Measurements from ENCODE around the gene KLF2. TPM values are rescaled to one million over a fixed set of nuclear protein-coding genes. Genes with fewer than 3 reads are reported as not detected.
A peak's percentile ranks its signal among the peaks of the same experiment; 100 is the strongest.

Gene KLF2
- total RNA-seq, 1 donor from 2014 or later = 137 TPM

DNA sequence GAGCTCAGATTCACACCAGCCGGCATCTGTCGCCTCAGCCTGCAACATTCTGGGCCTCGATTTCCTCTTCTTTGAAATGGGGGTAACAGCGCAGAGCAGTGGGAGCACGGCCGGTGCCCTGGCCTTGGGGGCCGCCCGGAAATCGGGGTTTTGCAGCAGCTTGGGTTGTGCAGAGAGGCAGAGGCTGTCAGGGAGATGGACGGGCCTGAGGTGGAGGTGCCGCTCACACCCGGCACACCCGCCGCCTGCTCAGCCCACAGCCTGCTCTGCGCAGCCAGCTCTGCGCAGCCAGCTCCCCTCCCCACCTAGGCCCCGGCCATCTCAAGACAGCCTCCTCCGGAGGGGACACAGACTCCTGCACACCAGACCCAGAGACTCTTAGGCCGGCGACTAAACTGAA is 10.6 kb downstream of the KLF2 start:
- intact Hi-C loops (cut with DNase I) = no loop called here
- DNase-seq (no peak), ATAC-seq (no peak)

DNA sequence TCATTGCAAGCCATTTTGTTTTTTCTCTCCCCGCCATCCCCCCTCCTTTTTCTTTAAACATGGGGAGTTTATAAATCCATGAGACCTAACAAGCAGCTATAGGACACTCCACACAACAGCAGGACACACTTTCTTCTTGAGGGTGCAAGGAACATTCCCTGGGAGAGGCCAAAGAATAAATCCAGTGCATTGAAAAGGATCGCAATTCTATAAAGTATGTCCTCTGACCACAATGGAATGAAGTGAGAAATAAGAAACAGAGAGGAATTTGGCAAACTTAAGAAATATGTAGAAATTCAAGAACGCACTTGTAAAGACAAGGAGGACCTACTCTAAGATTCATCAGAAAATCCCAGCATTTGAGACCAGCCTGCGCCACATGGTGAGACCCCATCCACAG is 11.9 kb downstream of the KLF2 start:
- intact Hi-C loops (cut with DNase I) = no loop called here
- ATAC-seq = no peak

More for the DNA sequence above, 10.6 kb downstream of the KLF2 start:
- H3K27me3 ChIP-seq (ENCODE audit: low read depth) = no peaks in the 10 kb centered on the region
- no peak overlapping the region for H3K4me3 ChIP-seq
- no peaks in the 10 kb centered on the region for H3K36me3 ChIP-seq
- peaks cover 26% of the 10 kb centered on the region for H3K4me1 ChIP-seq
- TF ChIP-seq, protein P1, sequence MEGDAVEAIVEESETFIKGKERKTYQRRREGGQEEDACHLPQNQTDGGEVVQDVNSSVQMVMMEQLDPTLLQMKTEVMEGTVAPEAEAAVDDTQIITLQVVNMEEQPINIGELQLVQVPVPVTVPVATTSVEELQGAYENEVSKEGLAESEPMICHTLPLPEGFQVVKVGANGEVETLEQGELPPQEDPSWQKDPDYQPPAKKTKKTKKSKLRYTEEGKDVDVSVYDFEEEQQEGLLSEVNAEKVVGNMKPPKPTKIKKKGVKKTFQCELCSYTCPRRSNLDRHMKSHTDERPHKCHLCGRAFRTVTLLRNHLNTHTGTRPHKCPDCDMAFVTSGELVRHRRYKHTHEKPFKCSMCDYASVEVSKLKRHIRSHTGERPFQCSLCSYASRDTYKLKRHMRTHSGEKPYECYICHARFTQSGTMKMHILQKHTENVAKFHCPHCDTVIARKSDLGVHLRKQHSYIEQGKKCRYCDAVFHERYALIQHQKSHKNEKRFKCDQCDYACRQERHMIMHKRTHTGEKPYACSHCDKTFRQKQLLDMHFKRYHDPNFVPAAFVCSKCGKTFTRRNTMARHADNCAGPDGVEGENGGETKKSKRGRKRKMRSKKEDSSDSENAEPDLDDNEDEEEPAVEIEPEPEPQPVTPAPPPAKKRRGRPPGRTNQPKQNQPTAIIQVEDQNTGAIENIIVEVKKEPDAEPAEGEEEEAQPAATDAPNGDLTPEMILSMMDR (IDR thresholded peaks at IDR 0.05) = no peak
- no peak overlapping the region for H3K27ac ChIP-seq
- no peaks in the 10 kb centered on the region for H3K9me3 ChIP-seq

DNA sequence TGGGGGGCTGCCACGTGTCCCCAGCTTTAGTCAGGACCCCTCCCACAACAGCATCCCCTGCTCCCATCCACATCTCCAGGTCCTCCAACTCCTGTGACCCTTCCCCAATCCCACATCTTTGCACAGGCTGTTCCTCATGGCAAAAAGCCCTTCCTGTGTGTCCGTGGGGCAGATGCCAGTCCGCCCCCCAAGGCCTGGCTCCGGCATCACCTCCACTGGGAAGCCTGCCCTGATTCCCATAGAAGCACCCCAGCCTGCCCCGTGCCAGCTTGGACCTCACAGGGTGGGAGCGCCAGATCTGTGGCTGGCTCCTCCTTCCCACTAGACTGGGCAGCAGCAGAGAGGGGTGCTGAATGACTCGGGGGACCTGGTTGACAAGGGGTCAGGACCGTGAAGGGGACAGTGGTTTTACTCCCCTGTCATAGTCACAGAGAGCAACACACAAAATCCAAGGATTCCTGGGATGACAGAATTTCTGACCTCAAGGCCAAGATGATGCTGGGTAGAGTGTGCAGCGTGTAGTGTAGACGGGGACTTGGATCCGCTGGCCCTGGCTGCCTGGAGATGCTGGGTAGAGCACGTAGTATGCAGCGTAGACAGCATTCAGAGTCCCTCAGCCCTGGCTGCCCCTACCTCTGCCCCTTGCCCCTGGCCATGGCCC is 13.3 kb downstream of the KLF2 start:
- Histone ChIP-seq H3K4me1 (peaks cover 40% of the 10 kb centered on the region), H3K27ac (peak overlapping the region; percentile 63), H3K9me3 (no peaks in the 10 kb centered on the region), H3K36me3 (no peaks in the 10 kb centered on the region), H3K27me3 (ENCODE audit: low read depth) (no peaks in the 10 kb centered on the region), H3K4me3 (peak overlapping the region; percentile 15)
- DNase-seq = no peak
- TF ChIP-seq, protein P1 (IDR thresholded peaks at IDR 0.05) = no peak
- ATAC-seq = peak in 1 of 2 donors; percentile 32
- intact Hi-C loops (cut with DNase I) = no loop called here

More for the DNA sequence above, 11.9 kb downstream of the KLF2 start:
- Histone ChIP-seq H3K4me3 (no peak overlapping the region), H3K27me3 (ENCODE audit: low read depth) (no peaks in the 10 kb centered on the region), H3K36me3 (no peaks in the 10 kb centered on the region), H3K4me1 (peaks cover 27% of the 10 kb centered on the region), H3K27ac (no peak overlapping the region), H3K9me3 (no peaks in the 10 kb centered on the region)
- TF ChIP-seq, protein P1 (IDR thresholded peaks at IDR 0.05) = no peak
- no peak for DNase-seq

- DNase-seq = peak; percentile 73
- H3K27ac ChIP-seq = peak overlapping the region; percentile 63
- no peaks in the 10 kb centered on the region for H3K9me3 ChIP-seq
- no peaks in the 10 kb centered on the region for H3K27me3 ChIP-seq (ENCODE audit: low read depth)
- peaks cover 48% of the 10 kb centered on the region for H3K4me1 ChIP-seq
- H3K36me3 ChIP-seq = no peaks in the 10 kb centered on the region
- ATAC-seq = peak; percentile 50 to 52
- peak overlapping the region; percentile 15 for H3K4me3 ChIP-seq
- intact Hi-C loops (cut with DNase I) = no loop called here
- TF ChIP-seq, protein P1 (IDR thresholded peaks at IDR 0.05) = no peak
These were observed 14.1 kb downstream of the KLF2 start for GRCh38 chr19:16338470-16339360.

DNA sequence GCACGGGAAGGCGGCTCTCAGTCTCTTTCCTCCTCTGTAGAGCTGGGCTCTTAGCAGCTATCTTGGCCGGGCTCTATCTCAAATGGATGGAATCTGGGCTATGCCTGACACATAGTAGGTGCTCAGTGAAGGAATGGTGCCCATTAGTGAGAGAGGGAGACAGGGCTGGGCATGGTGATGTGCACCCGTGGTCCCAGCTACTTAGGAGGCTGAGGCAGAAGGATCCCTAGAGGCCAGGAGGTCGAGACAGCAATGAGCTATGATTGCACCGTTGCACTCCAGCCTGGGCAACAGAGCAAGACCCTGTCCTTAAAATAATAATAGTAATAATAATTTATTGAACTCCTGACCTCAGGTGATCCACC is 14.7 kb downstream of the KLF2 start:
- TF ChIP-seq, protein P1 (IDR thresholded peaks at IDR 0.05) = no peak
- no peaks in the 10 kb centered on the region for H3K27me3 ChIP-seq (ENCODE audit: low read depth)
- H3K4me3 ChIP-seq = no peak overlapping the region
- H3K4me1 ChIP-seq = peaks cover 48% of the 10 kb centered on the region
- H3K27ac ChIP-seq = peak overlapping the region; percentile 63
- no peaks in the 10 kb centered on the region for H3K36me3 ChIP-seq
- intact Hi-C loops (cut with DNase I) = no loop called here
- ATAC-seq (no peak), DNase-seq (no peak)
- no peaks in the 10 kb centered on the region for H3K9me3 ChIP-seq
